ENCODE measurements around the gene AOC2.

- TF ChIP-seq CTCF (IDR thresholded peaks at IDR 0.05) (no peak), POLR2A (IDR thresholded peaks at IDR 0.05; ENCODE audit: low read length) (no peak), ELK1 (IDR thresholded peaks at IDR 0.05; ENCODE audit: low read depth, low read length) (no peak)
Observed at GRCh38 chr17:42883802-42884558, 39.6 kb downstream of the AOC2 start.
